Fibroblast of the aortic adventitia (primary cell): ENCODE measurements around the gene OR7A5. TPM values are rescaled to one million over a fixed set of nuclear protein-coding genes. Genes with fewer than 3 reads are reported as not detected.

Experiments
- DNase-seq: peaks from one replicate; pipeline ENCODE4 v3.0.0-alpha.2; 2010; ENCODE audit warnings: low read depth
- H3K4me3 ChIP-seq: 2 replicates; pipeline ENCODE4 v1.5.1; 2011; ENCODE audit warnings: low read depth, mild to moderate bottlenecking, control low read depth, low read length, moderate library complexity
- CTCF ChIP-seq: IDR thresholded peaks from 2 replicates; pipeline ENCODE4 v1.5.1; 2011; ENCODE audit warnings: mild to moderate bottlenecking, low read length, control low read depth, inconsistent platforms; ENCODE audit not compliant: insufficient read depth
- total RNA-seq: library from RNA; depleted of rRNA; stranded (reverse); fragments of >200 nt; gene quantifications from 2 replicates; pipeline ENCODE4 v1.2.3, GENCODE V29; 2012; ENCODE audit warnings: low replicate concordance

OR7A5 gene
- not detected in 2 replicates for total RNA-seq

DNA sequence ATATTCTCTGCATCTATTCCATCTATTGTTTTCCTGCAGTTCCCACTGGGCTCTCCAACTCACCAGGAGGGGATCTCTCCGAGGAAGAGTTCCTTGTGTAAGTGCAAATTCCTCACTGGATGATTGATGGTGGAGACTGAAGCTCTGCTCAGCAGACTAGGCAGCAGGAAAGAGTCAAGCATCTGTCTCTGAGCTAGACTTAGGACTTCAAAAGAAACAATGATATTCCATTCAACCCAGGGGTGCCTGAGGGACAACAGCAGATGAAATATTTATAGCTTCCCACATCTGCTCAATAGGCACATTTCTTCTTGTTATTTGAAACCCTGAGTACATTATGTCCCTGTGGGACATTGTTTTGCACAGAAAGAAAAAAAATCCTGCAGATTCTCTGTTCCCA is at the start of gene OR7A5, which contains the start of gene OR7C1:
Gene OR7A5, minus strand, starts transcription at position 175 of the 400 bp plus-strand sequence. CDS start 6,944 bp downstream, outside the sequence.
Gene OR7C1, minus strand, starts transcription at position 175 of the 400 bp plus-strand sequence. CDS start 35,049 bp downstream, outside the sequence.
- no peak for TF ChIP-seq CTCF
- H3K4me3 ChIP-seq = no peak within 1 kb of the TSS
- DNase-seq = no peak

- peak; percentile 23 for DNase-seq
- peak; percentile 48 for TF ChIP-seq CTCF
Observed at GRCh38 chr19:14871619-14872230, 36.7 kb upstream of the OR7A5 start.

DNA sequence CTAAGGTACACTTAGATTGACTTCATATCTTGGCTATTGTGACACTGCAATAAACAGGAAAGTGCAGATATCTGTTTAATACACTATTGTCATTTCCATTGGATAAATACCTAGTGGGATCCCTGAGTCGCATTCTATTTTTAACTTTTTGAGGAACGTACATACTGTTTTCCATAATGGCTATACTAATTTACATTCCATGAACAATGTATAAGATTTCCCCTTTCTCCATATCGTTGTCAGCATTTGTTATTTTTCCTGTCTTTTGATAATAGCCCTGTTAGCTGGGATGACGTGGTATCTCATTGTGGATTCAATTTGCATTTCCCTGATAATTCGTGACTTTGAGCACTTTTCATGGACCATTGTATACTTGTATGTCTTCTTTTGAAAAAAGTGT is 33.5 kb upstream of the OR7A5 start:
- TF ChIP-seq CTCF = no peak
- H3K4me3 ChIP-seq = no peak overlapping the region
- DNase-seq = no peak

More at GRCh38 chr19:14871619-14872230, 36.7 kb upstream of the OR7A5 start:
- no peak overlapping the region for H3K4me3 ChIP-seq

- no peak for TF ChIP-seq CTCF
- no peak within 1 kb of the TSS for H3K4me3 ChIP-seq
- no peak for DNase-seq
Observed at GRCh38 chr19:14848822-14849221, 13.8 kb upstream of the OR7A5 start, which contains the start of gene OR7A10. Gene OR7A10 (minus strand): TSS chr19:14848922. CDS start chr19:14841877, 7,045 bp downstream.

DNA sequence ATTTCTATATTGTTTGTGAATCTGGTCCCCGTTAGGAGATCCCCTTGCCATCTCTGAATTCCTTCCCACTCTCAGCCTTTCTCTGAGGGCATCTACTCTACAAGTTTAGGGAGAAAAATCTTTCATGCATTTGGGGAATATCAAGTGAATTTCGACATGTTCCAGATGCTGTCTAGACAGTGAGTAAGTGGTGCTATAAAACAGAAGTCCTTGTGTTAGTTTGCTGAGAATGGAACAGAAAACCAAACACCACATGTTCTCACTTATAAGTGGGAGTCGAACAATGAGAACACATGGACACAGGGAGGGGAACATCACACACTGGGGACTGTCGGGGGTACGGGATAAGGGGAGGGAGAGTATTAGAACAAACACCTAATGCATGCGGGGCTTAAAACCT is 8.6 kb upstream of the OR7A5 start:
- H3K4me3 ChIP-seq = no peak overlapping the region
- DNase-seq = no peak
- no peak for TF ChIP-seq CTCF

DNA sequence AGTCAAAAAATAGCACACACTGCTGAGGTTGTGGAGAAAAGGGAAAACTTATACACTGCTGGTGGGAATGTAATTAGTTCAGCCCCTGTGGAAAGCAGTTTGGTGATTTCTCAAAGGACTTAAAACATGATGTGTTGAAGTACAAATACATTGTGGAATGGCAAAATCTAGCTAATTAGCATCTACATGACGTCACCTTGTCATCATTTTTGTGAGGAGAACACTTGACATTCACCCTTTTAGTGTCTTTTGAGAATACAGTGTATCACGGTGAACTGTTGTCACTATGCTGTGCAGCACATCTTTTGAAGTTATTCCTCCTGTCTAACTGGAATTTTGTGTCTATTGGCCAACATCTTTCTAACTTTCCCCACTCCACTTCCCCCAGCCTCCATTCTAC is 8.2 kb upstream of the OR7A5 start:
- no peak overlapping the region for H3K4me3 ChIP-seq
- DNase-seq = no peak
- TF ChIP-seq CTCF = no peak
